ENCODE results near the gene ITPKB. TPM values are rescaled to one million over a fixed set of nuclear protein-coding genes. Genes with fewer than 3 reads are reported as not detected.

ITPKB gene
- total RNA-seq, 1 experiment from 2014 or later, result 9.5 TPM

DNA sequence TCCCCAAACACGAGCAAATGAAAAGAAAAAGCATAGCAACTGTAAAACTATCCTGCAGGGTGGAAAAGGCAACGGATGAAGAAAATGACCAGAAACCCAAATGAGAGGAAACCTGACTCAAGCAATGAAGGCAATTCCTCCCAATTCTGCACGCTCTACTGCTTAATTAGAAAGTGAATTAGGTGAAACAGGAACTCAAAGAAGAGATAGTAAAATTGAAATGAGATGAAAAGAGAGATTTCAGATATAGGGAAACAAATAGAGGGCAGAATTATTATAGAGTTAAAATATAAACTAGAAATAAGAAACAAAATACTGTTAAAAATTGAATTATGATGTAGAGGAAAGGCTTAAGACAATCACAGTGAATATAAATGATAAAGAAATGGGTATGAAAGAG is 27.5 kb upstream of the ITPKB start:
- Mint-ChIP-seq H3K4me3 (ENCODE audit: unreplicated experiment) (no peak overlapping the region), H3K27ac (ENCODE audit: low read depth, unreplicated experiment) (no peak overlapping the region), H3K9me3 (ENCODE audit: unreplicated experiment) (no peaks in the 10 kb centered on the region), H3K36me3 (ENCODE audit: insufficient read depth, unreplicated experiment) (no peaks in the 10 kb centered on the region), H3K27me3 (ENCODE audit: insufficient read depth, unreplicated experiment) (no peaks in the 10 kb centered on the region), H3K4me1 (ENCODE audit: insufficient read depth, unreplicated experiment) (peaks cover 32% of the 10 kb centered on the region)
- intact Hi-C loops (cut with micrococcal nuclease), result no loop called here
- TF ChIP-seq, protein P1, sequence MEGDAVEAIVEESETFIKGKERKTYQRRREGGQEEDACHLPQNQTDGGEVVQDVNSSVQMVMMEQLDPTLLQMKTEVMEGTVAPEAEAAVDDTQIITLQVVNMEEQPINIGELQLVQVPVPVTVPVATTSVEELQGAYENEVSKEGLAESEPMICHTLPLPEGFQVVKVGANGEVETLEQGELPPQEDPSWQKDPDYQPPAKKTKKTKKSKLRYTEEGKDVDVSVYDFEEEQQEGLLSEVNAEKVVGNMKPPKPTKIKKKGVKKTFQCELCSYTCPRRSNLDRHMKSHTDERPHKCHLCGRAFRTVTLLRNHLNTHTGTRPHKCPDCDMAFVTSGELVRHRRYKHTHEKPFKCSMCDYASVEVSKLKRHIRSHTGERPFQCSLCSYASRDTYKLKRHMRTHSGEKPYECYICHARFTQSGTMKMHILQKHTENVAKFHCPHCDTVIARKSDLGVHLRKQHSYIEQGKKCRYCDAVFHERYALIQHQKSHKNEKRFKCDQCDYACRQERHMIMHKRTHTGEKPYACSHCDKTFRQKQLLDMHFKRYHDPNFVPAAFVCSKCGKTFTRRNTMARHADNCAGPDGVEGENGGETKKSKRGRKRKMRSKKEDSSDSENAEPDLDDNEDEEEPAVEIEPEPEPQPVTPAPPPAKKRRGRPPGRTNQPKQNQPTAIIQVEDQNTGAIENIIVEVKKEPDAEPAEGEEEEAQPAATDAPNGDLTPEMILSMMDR (IDR thresholded peaks at IDR 0.05; ENCODE audit: unreplicated experiment), result no peak
- ChIA-PET POLR2A (interaction anchor here (2.0 kb wide), 1 partner anchor 13 kb away, joined by 7 read pairs; no protein-coding TSS in a partner anchor), CTCF (interaction anchor here (1.2 kb wide), 1 partner anchor 132 kb away, joined by 3 read pairs; no protein-coding TSS in a partner anchor)
- BruUV-seq (replicated peaks), result no TSS peak
- DNase-seq (ENCODE audit: unreplicated experiment), result no peak

DNA sequence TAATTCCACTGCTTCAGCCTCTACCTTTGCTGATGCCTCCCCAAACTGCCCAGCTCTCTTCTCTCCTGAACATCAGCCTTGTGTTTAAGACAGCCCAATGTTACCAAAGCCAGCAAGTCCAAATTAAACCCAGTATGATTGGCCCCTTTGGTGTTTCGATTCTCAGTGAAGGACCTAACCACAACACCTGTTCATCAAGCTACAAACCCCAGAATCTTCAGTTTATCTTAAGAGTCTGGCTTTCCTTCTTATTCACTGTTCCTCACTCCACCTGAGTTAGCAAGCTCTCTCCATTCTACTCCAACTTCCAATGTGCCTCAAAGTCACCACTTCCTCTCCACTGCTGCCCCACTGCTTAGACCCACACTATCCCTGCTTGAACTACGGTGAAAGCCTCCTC is 25.5 kb upstream of the ITPKB start:
- intact Hi-C loops (cut with micrococcal nuclease), result loop anchor here (5.0 kb wide), 1 partner anchor 107 kb away; no protein-coding TSS in a partner anchor
- BruUV-seq (replicated peaks), result no TSS peak
- Mint-ChIP-seq H3K27me3 (ENCODE audit: insufficient read depth, unreplicated experiment) (no peaks in the 10 kb centered on the region), H3K4me1 (ENCODE audit: insufficient read depth, unreplicated experiment) (peaks cover 37% of the 10 kb centered on the region), H3K27ac (ENCODE audit: low read depth, unreplicated experiment) (no peak overlapping the region), H3K4me3 (ENCODE audit: unreplicated experiment) (no peak overlapping the region), H3K36me3 (ENCODE audit: insufficient read depth, unreplicated experiment) (no peaks in the 10 kb centered on the region), H3K9me3 (ENCODE audit: unreplicated experiment) (no peaks in the 10 kb centered on the region)
- no peak for DNase-seq (ENCODE audit: unreplicated experiment)
- ChIA-PET POLR2A (interaction anchor here (0.6 to 7.1 kb wide), 17 partner anchors 9 to 515 kb away, joined by 3 to 65 read pairs (median 4); partner anchors contain the start of gene ITPKB), CTCF (interaction anchor here (0.6 to 0.9 kb wide), 3 partner anchors 54 to 116 kb away, joined by 3 to 5 read pairs (median 4); no protein-coding TSS in a partner anchor)
- TF ChIP-seq, protein P1 (IDR thresholded peaks at IDR 0.05; ENCODE audit: unreplicated experiment), result no peak

DNA sequence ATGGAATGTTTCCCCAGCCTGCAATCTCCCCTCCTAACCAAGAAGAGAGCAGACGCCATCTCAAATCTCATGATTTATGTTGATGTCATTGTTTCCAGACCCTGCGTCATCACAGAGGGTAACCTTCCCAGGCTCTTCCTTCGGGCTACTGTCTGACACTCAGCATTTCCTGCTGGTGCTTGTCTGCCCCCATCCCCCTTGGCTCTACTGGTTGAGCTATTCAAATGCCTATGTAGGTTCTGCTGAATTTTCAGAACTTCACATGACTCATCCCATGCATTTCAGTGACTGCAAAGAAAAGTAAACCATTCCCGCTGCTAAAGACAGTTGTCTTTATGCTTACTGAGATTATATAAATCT is 24.8 kb upstream of the ITPKB start:
- TF ChIP-seq, protein P1 (IDR thresholded peaks at IDR 0.05; ENCODE audit: unreplicated experiment), result no peak
- H3K4me1 Mint-ChIP-seq (ENCODE audit: insufficient read depth, unreplicated experiment), result peaks cover 37% of the 10 kb centered on the region
- ChIA-PET POLR2A (interaction anchor here (0.6 to 7.1 kb wide), 18 partner anchors 8 to 1042 kb away, joined by 3 to 65 read pairs (median 4); partner anchors contain the start of gene ITPKB), CTCF (interaction anchor here (0.6 to 1.8 kb wide), 5 partner anchors 40 to 138 kb away, joined by 3 to 6 read pairs (median 4); no protein-coding TSS in a partner anchor)
- intact Hi-C loops (cut with micrococcal nuclease), result loop anchor here (2.0 to 5.0 kb wide), 2 partner anchors 25 to 107 kb away; partner anchors contain the start of gene ITPKB
- H3K27ac Mint-ChIP-seq (ENCODE audit: low read depth, unreplicated experiment), result peak overlapping the region; percentile 4
- H3K36me3 Mint-ChIP-seq (ENCODE audit: insufficient read depth, unreplicated experiment), result no peaks in the 10 kb centered on the region
- H3K9me3 Mint-ChIP-seq (ENCODE audit: unreplicated experiment), result no peaks in the 10 kb centered on the region
- peak; percentile 97 for DNase-seq (ENCODE audit: unreplicated experiment)
- no peak overlapping the region for H3K4me3 Mint-ChIP-seq (ENCODE audit: unreplicated experiment)
- no peaks in the 10 kb centered on the region for H3K27me3 Mint-ChIP-seq (ENCODE audit: insufficient read depth, unreplicated experiment)
- no TSS peak for BruUV-seq (replicated peaks)

DNA sequence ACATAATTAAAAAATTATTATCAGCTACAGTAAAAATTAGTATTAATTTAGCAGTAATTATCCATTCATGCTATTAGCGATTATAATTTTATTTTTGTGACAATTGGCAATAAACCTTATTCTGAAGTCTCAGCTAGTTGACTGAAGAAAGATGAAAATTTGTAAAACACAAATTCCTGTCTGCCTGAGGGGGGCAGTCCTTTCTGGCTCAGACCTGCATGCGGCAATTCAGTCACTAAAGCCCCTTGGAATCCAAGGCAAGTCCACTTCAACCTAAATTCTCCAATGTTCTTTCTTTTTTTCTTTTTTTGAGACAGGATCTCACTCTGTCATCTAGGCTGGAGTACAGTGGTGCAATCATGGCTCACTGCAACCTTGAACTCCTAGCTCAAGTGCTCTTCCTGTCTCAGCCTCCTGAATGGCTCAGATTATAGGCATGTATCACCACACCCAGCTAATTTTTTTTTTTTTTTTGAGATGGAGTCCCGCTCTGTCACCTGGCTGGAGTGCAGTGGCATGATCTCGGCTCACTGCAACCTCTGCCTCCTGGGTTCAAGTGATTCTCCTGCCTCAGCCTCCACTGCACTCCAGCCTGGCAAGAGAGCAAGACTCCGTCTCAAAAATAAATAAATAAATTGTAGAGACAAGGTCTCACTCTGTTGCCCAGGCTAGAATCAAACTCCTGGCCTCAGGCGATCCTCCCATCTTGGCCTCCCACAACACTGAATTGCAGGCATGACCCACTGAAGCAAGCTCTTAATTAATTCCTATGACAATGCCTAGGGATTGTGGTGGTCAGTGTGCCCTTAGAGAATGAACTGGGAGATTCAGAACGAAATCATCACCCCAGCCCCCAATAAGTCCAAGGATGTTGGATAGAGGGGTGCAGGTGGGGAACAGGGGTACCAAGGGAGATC is 24.2 kb upstream of the ITPKB start:
- ChIA-PET POLR2A (interaction anchor here (0.6 to 7.1 kb wide), 19 partner anchors 7 to 1042 kb away, joined by 3 to 65 read pairs (median 4); partner anchors contain the start of gene ITPKB), CTCF (interaction anchor here (0.6 to 1.8 kb wide), 8 partner anchors 12 to 348 kb away, joined by 3 to 6 read pairs (median 4); no protein-coding TSS in a partner anchor)
- DNase-seq (ENCODE audit: unreplicated experiment), result no peak
- intact Hi-C loops (cut with micrococcal nuclease), result loop anchor here (2.0 to 5.0 kb wide), 2 partner anchors 24 to 106 kb away; partner anchors contain the start of gene ITPKB
- Mint-ChIP-seq H3K27ac (ENCODE audit: low read depth, unreplicated experiment) (peak overlapping the region; percentile 4), H3K36me3 (ENCODE audit: insufficient read depth, unreplicated experiment) (no peaks in the 10 kb centered on the region), H3K9me3 (ENCODE audit: unreplicated experiment) (no peaks in the 10 kb centered on the region), H3K4me1 (ENCODE audit: insufficient read depth, unreplicated experiment) (peaks cover 37% of the 10 kb centered on the region), H3K4me3 (ENCODE audit: unreplicated experiment) (no peak overlapping the region), H3K27me3 (ENCODE audit: insufficient read depth, unreplicated experiment) (no peaks in the 10 kb centered on the region)
- no TSS peak for BruUV-seq (replicated peaks)
- TF ChIP-seq, protein P1 (IDR thresholded peaks at IDR 0.05; ENCODE audit: unreplicated experiment), result no peak

All from MCF 10A (cell line).